ENCODE results near the gene VTCN1. TPM values are rescaled to one million over a fixed set of nuclear protein-coding genes. Genes with fewer than 3 reads are reported as not detected.

Gene VTCN1
- polyA plus RNA-seq, 1 donor from 2014 or later, result 2.1 TPM

DNA sequence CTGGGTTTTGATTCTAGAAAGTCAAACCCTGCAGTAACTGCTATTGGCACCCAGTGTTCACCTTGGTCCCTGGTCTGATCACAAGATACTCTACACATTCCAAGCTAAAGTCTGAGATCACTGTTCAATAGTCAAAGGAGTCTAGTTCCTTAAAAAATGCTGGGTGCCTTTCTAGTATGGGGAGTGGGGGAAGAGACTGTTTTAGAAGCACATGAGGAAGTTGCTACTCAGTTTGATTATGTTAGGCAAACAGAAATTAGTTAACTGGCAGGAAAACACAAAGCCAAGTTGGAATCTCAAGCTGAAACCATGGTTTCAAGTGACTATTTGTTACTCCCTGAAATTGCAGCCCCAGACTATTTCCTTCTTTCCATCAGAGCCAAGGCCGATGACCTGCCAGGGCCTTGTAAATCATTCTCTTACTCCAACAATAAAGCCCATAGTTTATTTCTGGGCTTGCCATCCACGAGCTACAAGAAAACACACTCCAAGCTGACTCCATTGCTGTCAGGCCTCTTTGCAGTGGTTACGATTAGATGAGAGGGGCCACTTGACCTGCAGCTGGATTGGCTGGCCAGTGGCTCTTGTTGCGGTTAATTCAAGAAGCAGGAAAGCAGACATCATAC, 21.1 kb upstream of the VTCN1 start:
- Histone ChIP-seq H4K20me1 (ENCODE audit: insufficient read depth) (no peaks in the 10 kb centered on the region), H3K79me2 (replicated peaks; ENCODE audit: insufficient read depth, low read length) (no peaks in the 10 kb centered on the region), H3K27me3 (ENCODE audit: insufficient read depth, low read depth, low read length) (no peaks in the 10 kb centered on the region), H3K27ac (ENCODE audit: low read length) (no peak overlapping the region), H2AFZ (ENCODE audit: low read depth, low read length) (no peak overlapping the region), H3K9ac (ENCODE audit: low read length) (no peak overlapping the region), H3K4me3 (ENCODE audit: low read length) (no peak overlapping the region), H3F3A (ENCODE audit: insufficient read depth, low read length, poor library complexity, severe bottlenecking) (no peaks in the 10 kb centered on the region), H3K9me2 (ENCODE audit: insufficient read depth, low read length) (no peaks in the 10 kb centered on the region), H3K4me2 (ENCODE audit: low read length) (no peak overlapping the region), H3K36me3 (ENCODE audit: insufficient read depth, low read length) (no peaks in the 10 kb centered on the region), H3K9me3 (ENCODE audit: low read length) (no peaks in the 10 kb centered on the region)
- TF ChIP-seq CTCF (IDR thresholded peaks at IDR 0.05; ENCODE audit: poor library complexity, severe bottlenecking), result no peak
- TF ChIP-seq REST (IDR thresholded peaks at IDR 0.05; ENCODE audit: borderline replicate concordance), result no peak
- no peak for TF ChIP-seq TAF1 (IDR thresholded peaks at IDR 0.05; ENCODE audit: low read depth)
- no peak for TF ChIP-seq MXI1 (conservative IDR thresholded peaks at IDR 0.05; ENCODE audit: poor library complexity, severe bottlenecking)
- no peak for TF ChIP-seq RAD21 (conservative IDR thresholded peaks at IDR 0.05)
- TF ChIP-seq SMC3 (conservative IDR thresholded peaks at IDR 0.05; ENCODE audit: poor library complexity), result no peak
- TF ChIP-seq EZH2 (IDR thresholded peaks at IDR 0.05; ENCODE audit: borderline replicate concordance, insufficient read depth, low read length, poor library complexity, severe bottlenecking), result no peak
- no peak for TF ChIP-seq POLR2AphosphoS5 (IDR thresholded peaks at IDR 0.05)
- TF ChIP-seq EP300 (conservative IDR thresholded peaks at IDR 0.05; ENCODE audit: poor library complexity, severe bottlenecking), result no peak

GRCh38 chr1:117231312-117231711, 20.6 kb upstream of the VTCN1 start:
- Histone ChIP-seq H2AFZ (ENCODE audit: low read depth, low read length) (no peak overlapping the region), H3K9ac (ENCODE audit: low read length) (no peak overlapping the region)
- TF ChIP-seq CTCF (IDR thresholded peaks at IDR 0.05; ENCODE audit: poor library complexity, severe bottlenecking), result no peak
- no peak for TF ChIP-seq REST (IDR thresholded peaks at IDR 0.05; ENCODE audit: borderline replicate concordance)

More at GRCh38 chr1:117231312-117231711, 20.6 kb upstream of the VTCN1 start:
- no peaks in the 10 kb centered on the region for H3K79me2 ChIP-seq (replicated peaks; ENCODE audit: insufficient read depth, low read length)
- no peak overlapping the region for H3K4me2 ChIP-seq (ENCODE audit: low read length)
- H4K20me1 ChIP-seq (ENCODE audit: insufficient read depth), result no peaks in the 10 kb centered on the region
- H3K9me2 ChIP-seq (ENCODE audit: insufficient read depth, low read length), result no peaks in the 10 kb centered on the region
- no peaks in the 10 kb centered on the region for H3K36me3 ChIP-seq (ENCODE audit: insufficient read depth, low read length)
- H3F3A ChIP-seq (ENCODE audit: insufficient read depth, low read length, poor library complexity, severe bottlenecking), result no peaks in the 10 kb centered on the region
- H3K27ac ChIP-seq (ENCODE audit: low read length), result no peak overlapping the region
- no peaks in the 10 kb centered on the region for H3K27me3 ChIP-seq (ENCODE audit: insufficient read depth, low read depth, low read length)
- H3K9me3 ChIP-seq (ENCODE audit: low read length), result no peaks in the 10 kb centered on the region
- H3K4me3 ChIP-seq (ENCODE audit: low read length), result no peak overlapping the region

All from neural cell (in vitro differentiated cells).